Measurements from ENCODE around the gene FLYWCH1.

- no peak for TF ChIP-seq CTCF (IDR thresholded peaks at IDR 0.05)
- TF ChIP-seq POLR2AphosphoS5 (IDR thresholded peaks at IDR 0.05): no peak
- TF ChIP-seq POLR2A (IDR thresholded peaks at IDR 0.05): no peak
- TF ChIP-seq EP300 (IDR thresholded peaks at IDR 0.05): no peak
Observed at GRCh38 chr16:2985893-2986355, 74.2 kb downstream of the FLYWCH1 start.
